Suprapubic skin (tissue), 4 donors: ENCODE data around the gene TMEM31. TPM values are rescaled to one million over a fixed set of nuclear protein-coding genes. Genes with fewer than 3 reads are reported as not detected.

Source experiments
- DNase-seq, 2 donors: peaks; one replicate each; pipeline ENCODE4 v3.0.0-alpha.2; 2019; ENCODE audit warnings: low spot score in 2 of 2
- H3K27ac ChIP-seq: fragments of 200-600 bp; sonication (generic); one replicate; pipeline ENCODE4 v1.5.1; 2019
- H3K27me3 ChIP-seq: fragments of 200-600 bp; sonication (generic); one replicate; pipeline ENCODE4 v1.5.1; 2019
- H3K36me3 ChIP-seq: fragments of 200-600 bp; sonication (generic); one replicate; pipeline ENCODE4 v1.5.1; 2019
- H3K4me1 ChIP-seq: fragments of 200-600 bp; sonication (generic); one replicate; pipeline ENCODE4 v1.5.1; 2019
- H3K4me3 ChIP-seq: fragments of 200-600 bp; sonication (generic); one replicate; pipeline ENCODE4 v1.5.1; 2019; ENCODE audit warnings: mild to moderate bottlenecking
- H3K9me3 ChIP-seq: fragments of 200-600 bp; sonication (generic); one replicate; pipeline ENCODE4 v1.5.1; 2019
- CTCF ChIP-seq, 2 donors: fragments of 200-600 bp in 1 of 2; fragments of 450-650 bp in 1 of 2; sonication (generic) in 1 of 2; IDR thresholded peaks; one replicate each; pipeline ENCODE4 v1.5.1; 2016 to 2019; ENCODE audit warnings: antibody characterized with exemption in 2 of 2, mild to moderate bottlenecking in 1 of 2, moderate library complexity in 1 of 2
- EP300 ChIP-seq: sonication (generic); formaldehyde crosslinking; IDR thresholded peaks from one replicate; pipeline ENCODE4 v1.6.1; 2017; ENCODE audit warnings: antibody characterized with exemption
- POLR2A ChIP-seq, 2 donors: fragments of 450-650 bp; IDR thresholded peaks; one replicate each; pipeline ENCODE4 v1.6.1; 2017; ENCODE audit warnings: antibody characterized with exemption in 2 of 2, mild to moderate bottlenecking in 2 of 2, moderate library complexity in 2 of 2
- POLR2AphosphoS5 ChIP-seq, 3 donors: sonication (generic); formaldehyde crosslinking; IDR thresholded peaks; one replicate each; pipeline ENCODE4 v1.6.1; 2017; ENCODE audit warnings: antibody characterized with exemption in 3 of 3
- WGBS: methylation state at CpG from one replicate; pipeline ENCODE4 v1.1.5; 2018; 5-methylcytosine and 5-hydroxymethylcytosine counted together
- total RNA-seq, 4 donors: library from RNA; depleted of rRNA; stranded (reverse); fragments of >200 nt; gene quantifications; one replicate each; pipeline ENCODE4 v1.1.0, GENCODE V29; 2016

The TMEM31 gene
- not detected for total RNA-seq

- no peak for DNase-seq
- H3K4me1 ChIP-seq, result no peaks in the 10 kb centered on the region
- H3K27me3 ChIP-seq, result no peaks in the 10 kb centered on the region
- TF ChIP-seq POLR2AphosphoS5 (IDR thresholded peaks at IDR 0.05) (no peak), EP300 (no peak), POLR2A (IDR thresholded peaks at IDR 0.05) (no peak), CTCF (IDR thresholded peaks at IDR 0.05) (no peak)
- no peaks in the 10 kb centered on the region for H3K9me3 ChIP-seq
- H3K36me3 ChIP-seq, result no peaks in the 10 kb centered on the region
- 83% methylated on average over 5 of the region's 5 CpGs for WGBS
- H3K27ac ChIP-seq, result no peak within 1 kb of the TSS
- no peak within 1 kb of the TSS for H3K4me3 ChIP-seq
Observed at GRCh38 chrX:103710609-103711008, at the start of gene TMEM31. Gene TMEM31 (plus strand): TSS chrX:103710909. CDS start chrX:103712259, 1,350 bp downstream.

- H3K27me3 ChIP-seq, result no peaks in the 10 kb centered on the region
- H3K27ac ChIP-seq, result no peak overlapping the region
- DNase-seq, result no peak
- WGBS, result 34% methylated on average over 23 of the region's 23 CpGs
- no peaks in the 10 kb centered on the region for H3K9me3 ChIP-seq
- no peaks in the 10 kb centered on the region for H3K4me1 ChIP-seq
- H3K36me3 ChIP-seq, result no peaks in the 10 kb centered on the region
- TF ChIP-seq POLR2AphosphoS5 (IDR thresholded peaks at IDR 0.05) (no peak), CTCF (IDR thresholded peaks at IDR 0.05) (no peak), POLR2A (IDR thresholded peaks at IDR 0.05) (no peak), EP300 (no peak)
- H3K4me3 ChIP-seq, result no peak overlapping the region
Observed at GRCh38 chrX:103663981-103664762, 46.5 kb upstream of the TMEM31 start.

- WGBS, result 58% methylated on average over 3 of the region's 3 CpGs
- Histone ChIP-seq H3K27ac (no peak overlapping the region), H3K4me3 (no peak overlapping the region), H3K9me3 (no peaks in the 10 kb centered on the region), H3K27me3 (no peaks in the 10 kb centered on the region), H3K4me1 (no peaks in the 10 kb centered on the region), H3K36me3 (no peaks in the 10 kb centered on the region)
- DNase-seq, result no peak
- TF ChIP-seq EP300 (no peak), POLR2A (IDR thresholded peaks at IDR 0.05) (no peak), CTCF (IDR thresholded peaks at IDR 0.05) (no peak), POLR2AphosphoS5 (IDR thresholded peaks at IDR 0.05) (no peak)
Observed at GRCh38 chrX:103666202-103667107, 44.3 kb upstream of the TMEM31 start.

- TF ChIP-seq CTCF (IDR thresholded peaks at IDR 0.05), result no peak
- no peak for TF ChIP-seq POLR2AphosphoS5 (IDR thresholded peaks at IDR 0.05)
- no peak for TF ChIP-seq EP300
- TF ChIP-seq POLR2A (IDR thresholded peaks at IDR 0.05), result no peak
- no peaks in the 10 kb centered on the region for H3K9me3 ChIP-seq
- H3K4me1 ChIP-seq, result no peaks in the 10 kb centered on the region
- H3K27me3 ChIP-seq, result no peaks in the 10 kb centered on the region
- no peak overlapping the region for H3K4me3 ChIP-seq
- no peaks in the 10 kb centered on the region for H3K36me3 ChIP-seq
- WGBS, result 71% methylated on average over 1 of the region's 1 CpG
- no peak overlapping the region for H3K27ac ChIP-seq
- no peak for DNase-seq
Observed at GRCh38 chrX:103669745-103670144, 41.0 kb upstream of the TMEM31 start.
